NB4 (cell line): ENCODE measurements around the gene MECP2.

Experiments
- CTCF ChIP-seq: IDR thresholded peaks from one replicate; pipeline ENCODE4 v1.5.1; 2012; ENCODE audit warnings: low read depth, low read length
- MAX ChIP-seq: IDR thresholded peaks from 2 replicates; pipeline ENCODE4 v1.6.1; 2011; ENCODE audit warnings: low read depth, low read length
- POLR2A ChIP-seq: IDR thresholded peaks from 2 replicates; pipeline ENCODE4 v1.6.1; 2011; ENCODE audit warnings: mild to moderate bottlenecking; ENCODE audit not compliant: insufficient read length; ENCODE audit errors: extremely low read depth

GRCh38 chrX:154068560-154068959 is 29.0 kb downstream of the MECP2 start:
- TF ChIP-seq POLR2A (no peak), CTCF (no peak), MAX (no peak)
